Karpas-422 (cell line): ENCODE results near the gene DCXR. TPM values are rescaled to one million over a fixed set of nuclear protein-coding genes. Genes with fewer than 3 reads are reported as not detected.

Experiments used
- DNase-seq: peaks from one replicate; pipeline ENCODE4 v3.0.0-alpha.2; 2015
- H2AFZ ChIP-seq: fragments of 200-600 bp; sonication (generic); 2 replicates; pipeline ENCODE4 v1.6.1; 2014; ENCODE audit warnings: antibody characterized with exemption, low read length, mixed read lengths
- H3K27ac ChIP-seq: fragments of 200-600 bp; sonication (generic); 2 replicates; pipeline ENCODE4 v1.5.1; 2014; ENCODE audit warnings: mild to moderate bottlenecking, low read length, moderate library complexity
- H3K27me3 ChIP-seq: fragments of 200-600 bp; sonication (generic); 2 replicates; pipeline ENCODE4 v1.6.1; 2014; ENCODE audit warnings: low read length, mixed read lengths
- H3K36me3 ChIP-seq: fragments of 200-600 bp; sonication (generic); 2 replicates; pipeline ENCODE4 v1.6.1; 2014; ENCODE audit warnings: low read length, mixed read lengths; ENCODE audit not compliant: insufficient read depth
- H3K4me1 ChIP-seq: fragments of 200-600 bp; sonication (generic); 2 replicates; pipeline ENCODE4 v1.6.1; 2014; ENCODE audit warnings: mild to moderate bottlenecking, low read length, mixed read lengths
- H3K4me2 ChIP-seq: fragments of 200-600 bp; sonication (generic); 2 replicates; pipeline ENCODE4 v1.6.1; 2014; ENCODE audit warnings: low read length, low read depth, mild to moderate bottlenecking; ENCODE audit not compliant: poor library complexity, severe bottlenecking
- H3K4me3 ChIP-seq: fragments of 200-600 bp; sonication (generic); 2 replicates; pipeline ENCODE4 v1.5.1; 2014; ENCODE audit warnings: mild to moderate bottlenecking, antibody characterized with exemption, low read length, mixed read lengths
- H3K79me2 ChIP-seq: fragments of 200-600 bp; sonication (generic); 2 replicates; pipeline ENCODE4 v1.6.1; 2014; ENCODE audit warnings: mild to moderate bottlenecking, low read length, mixed read lengths
- H3K9ac ChIP-seq: fragments of 200-600 bp; sonication (generic); 2 replicates; pipeline ENCODE4 v1.6.0; 2014; ENCODE audit warnings: low read length
- H3K9me2 ChIP-seq: fragments of 200-600 bp; sonication (generic), shearing (Covaris generic); replicated peaks from 2 replicates; pipeline ENCODE4 v1.6.0; 2014; ENCODE audit warnings: mild to moderate bottlenecking, low read length, moderate library complexity; ENCODE audit not compliant: insufficient read depth
- H3K9me3 ChIP-seq: fragments of 300-700, 200-600 bp; sonication (generic); 2 replicates; pipeline ENCODE4 v1.6.1; 2014; ENCODE audit warnings: low read length, mixed read lengths
- H4K20me1 ChIP-seq: fragments of 200-600 bp; sonication (generic); 2 replicates; pipeline ENCODE4 v1.6.1; 2014; ENCODE audit warnings: mild to moderate bottlenecking, antibody characterized with exemption, low read length, low read depth; ENCODE audit not compliant: insufficient read depth
- total RNA-seq: library from RNA; depleted of rRNA; stranded (reverse); fragments of >200 nt; shearing (Covaris generic); gene quantifications from 2 replicates; pipeline ENCODE4 v1.2.3, GENCODE V29; 2014; ENCODE audit warnings: low replicate concordance

DCXR gene
- total RNA-seq, 1 experiment from 2014 or later: 103 TPM

- Histone ChIP-seq H3K9me2 (no peaks in the 10 kb centered on the region), H3K4me2 (no peak overlapping the region), H3K36me3 (no peaks in the 10 kb centered on the region), H2AFZ (no peak overlapping the region), H3K9ac (no peak overlapping the region), H3K27me3 (no peaks in the 10 kb centered on the region), H3K4me3 (no peak overlapping the region), H3K4me1 (peaks cover 18% of the 10 kb centered on the region), H3K9me3 (no peaks in the 10 kb centered on the region), H3K79me2 (peaks cover 13% of the 10 kb centered on the region), H4K20me1 (0 out of 2 replicates have a peak, but pooled peaks cover 11% of the 10 kb centered on the region), H3K27ac (no peak overlapping the region)
- DNase-seq: no peak
Measured at GRCh38 chr17:82059272-82060000, 21.9 kb upstream of the DCXR start.

GRCh38 chr17:82058855-82059249 is 21.4 kb upstream of the DCXR start:
- Histone ChIP-seq H3K4me3 (no peak overlapping the region), H3K4me1 (peaks cover 12% of the 10 kb centered on the region), H3K4me2 (no peak overlapping the region), H3K36me3 (no peaks in the 10 kb centered on the region), H4K20me1 (0 out of 2 replicates have a peak, but pooled peaks cover 11% of the 10 kb centered on the region), H3K27me3 (no peaks in the 10 kb centered on the region), H3K9ac (no peak overlapping the region), H3K79me2 (peaks cover 7% of the 10 kb centered on the region), H3K27ac (no peak overlapping the region), H3K9me3 (no peaks in the 10 kb centered on the region), H2AFZ (no peak overlapping the region), H3K9me2 (no peaks in the 10 kb centered on the region)
- DNase-seq: no peak

- no peak for DNase-seq
- peaks cover 13% of the 10 kb centered on the region for H3K4me1 ChIP-seq
- no peaks in the 10 kb centered on the region for H3K9me3 ChIP-seq
- no peak overlapping the region for H3K9ac ChIP-seq
- H4K20me1 ChIP-seq: 0 out of 2 replicates have a peak, but pooled peaks cover 9% of the 10 kb centered on the region
- no peak overlapping the region for H3K4me2 ChIP-seq
- peaks cover 6% of the 10 kb centered on the region for H3K79me2 ChIP-seq
- H3K4me3 ChIP-seq: no peak overlapping the region
- no peaks in the 10 kb centered on the region for H3K9me2 ChIP-seq
- no peak overlapping the region for H2AFZ ChIP-seq
- H3K36me3 ChIP-seq: no peaks in the 10 kb centered on the region
- H3K27ac ChIP-seq: no peak overlapping the region
- no peaks in the 10 kb centered on the region for H3K27me3 ChIP-seq
Measured at GRCh38 chr17:82058230-82058854, 20.8 kb upstream of the DCXR start.

- Histone ChIP-seq H3K4me3 (no peak overlapping the region), H2AFZ (no peak overlapping the region), H3K9ac (no peak overlapping the region), H3K4me2 (no peak overlapping the region), H3K9me3 (no peaks in the 10 kb centered on the region), H4K20me1 (peaks cover 17% of the 10 kb centered on the region; the same call in 1 of the 2 replicates), H3K9me2 (no peaks in the 10 kb centered on the region), H3K27ac (no peak overlapping the region), H3K79me2 (peaks cover 17% of the 10 kb centered on the region), H3K27me3 (no peaks in the 10 kb centered on the region), H3K36me3 (no peaks in the 10 kb centered on the region), H3K4me1 (peaks cover 21% of the 10 kb centered on the region)
- DNase-seq: no peak
Measured at GRCh38 chr17:82056729-82057621, 19.5 kb upstream of the DCXR start.

GRCh38 chr17:82055965-82056728 is 18.6 kb upstream of the DCXR start:
- no peak for DNase-seq
- Histone ChIP-seq H3K4me2 (no peak overlapping the region), H3K27me3 (no peaks in the 10 kb centered on the region), H4K20me1 (peaks cover 17% of the 10 kb centered on the region; the same call in 1 of the 2 replicates), H3K27ac (no peak overlapping the region), H3K9ac (no peak overlapping the region), H3K9me3 (no peaks in the 10 kb centered on the region), H3K4me1 (peaks cover 21% of the 10 kb centered on the region), H3K79me2 (peaks cover 17% of the 10 kb centered on the region), H3K4me3 (no peak overlapping the region), H3K36me3 (no peaks in the 10 kb centered on the region), H3K9me2 (no peaks in the 10 kb centered on the region), H2AFZ (no peak overlapping the region)

- no peak for DNase-seq
- H3K4me2 ChIP-seq: no peak overlapping the region
- peaks cover 17% of the 10 kb centered on the region; the same call in 1 of the 2 replicates for H4K20me1 ChIP-seq
- no peaks in the 10 kb centered on the region for H3K9me2 ChIP-seq
- no peaks in the 10 kb centered on the region for H3K27me3 ChIP-seq
- peaks cover 29% of the 10 kb centered on the region for H3K4me1 ChIP-seq
- H3K27ac ChIP-seq: no peak overlapping the region
- peaks cover 17% of the 10 kb centered on the region for H3K79me2 ChIP-seq
- no peaks in the 10 kb centered on the region for H3K9me3 ChIP-seq
- no peak overlapping the region for H3K9ac ChIP-seq
- no peak overlapping the region for H2AFZ ChIP-seq
- H3K4me3 ChIP-seq: no peak overlapping the region
- no peaks in the 10 kb centered on the region for H3K36me3 ChIP-seq
Measured at GRCh38 chr17:82055023-82055964, 17.8 kb upstream of the DCXR start.

- no peak overlapping the region for H3K9ac ChIP-seq
- H3K4me3 ChIP-seq: no peak overlapping the region
- no peak overlapping the region for H2AFZ ChIP-seq
- peaks cover 17% of the 10 kb centered on the region for H3K79me2 ChIP-seq
- no peaks in the 10 kb centered on the region for H3K9me3 ChIP-seq
- H3K36me3 ChIP-seq: no peaks in the 10 kb centered on the region
- peaks cover 17% of the 10 kb centered on the region; the same call in 1 of the 2 replicates for H4K20me1 ChIP-seq
- no peaks in the 10 kb centered on the region for H3K27me3 ChIP-seq
- peaks cover 35% of the 10 kb centered on the region for H3K4me1 ChIP-seq
- no peak overlapping the region for H3K27ac ChIP-seq
- H3K4me2 ChIP-seq: no peak overlapping the region
- no peak for DNase-seq
- H3K9me2 ChIP-seq: no peaks in the 10 kb centered on the region
Measured at GRCh38 chr17:82054351-82055022, 17.0 kb upstream of the DCXR start.
